Mesenchymal stem cell (in vitro differentiated cells and primary cell): ENCODE data around the gene HPD.

Experiments used
- DNase-seq: peaks from one replicate; pipeline ENCODE4 v3.0.0-alpha.2; 2013
- H2AFZ ChIP-seq: one replicate; pipeline ENCODE4 v1.6.1; 2013; ENCODE audit warnings: low read depth, mild to moderate bottlenecking, control low read depth, inconsistent platforms, low read length, moderate library complexity
- H2AK5ac ChIP-seq: 2 replicates; pipeline ENCODE4 v1.6.1; 2013; ENCODE audit warnings: low read length, moderate library complexity, mild to moderate bottlenecking, inconsistent platforms; ENCODE audit not compliant: severe bottlenecking
- H2BK120ac ChIP-seq: one replicate; pipeline ENCODE4 v1.6.1; 2013; ENCODE audit warnings: low read depth, mild to moderate bottlenecking, inconsistent platforms, low read length, moderate library complexity
- H2BK12ac ChIP-seq, 2 experiments: one replicate each; pipeline ENCODE4 v1.6.1; 2013; ENCODE audit warnings: inconsistent platforms in 2 of 2, low read length in 2 of 2, mild to moderate bottlenecking in 2 of 2, moderate library complexity in 2 of 2, control low read depth in 1 of 2
- H2BK15ac ChIP-seq: one replicate; pipeline ENCODE4 v1.6.1; 2013; ENCODE audit warnings: mild to moderate bottlenecking, low read depth, inconsistent platforms; ENCODE audit not compliant: poor library complexity, severe bottlenecking
- H2BK5ac ChIP-seq: 2 replicates; pipeline ENCODE4 v1.6.1; 2013; ENCODE audit warnings: low read depth, mild to moderate bottlenecking, low read length, control low read depth, inconsistent platforms; ENCODE audit not compliant: poor library complexity, severe bottlenecking
- H3K14ac ChIP-seq, 2 experiments: one replicate each; pipeline ENCODE4 v1.6.1; 2013; ENCODE audit warnings: inconsistent platforms in 2 of 2, low read length in 2 of 2, control low read depth in 1 of 2, mild to moderate bottlenecking in 1 of 2, moderate library complexity in 1 of 2
- H3K18ac ChIP-seq, 2 experiments: one replicate each; pipeline ENCODE4 v1.6.1; 2013; ENCODE audit warnings: inconsistent platforms in 2 of 2, low read length in 2 of 2, control low read depth in 1 of 2, low read depth in 1 of 2, mild to moderate bottlenecking in 1 of 2
- H3K23ac ChIP-seq, 2 experiments: one replicate each; pipeline ENCODE4 v1.6.1; 2013; ENCODE audit warnings: inconsistent platforms in 2 of 2, low read length in 2 of 2, mild to moderate bottlenecking in 2 of 2, moderate library complexity in 2 of 2, control low read depth in 1 of 2
- H3K27ac ChIP-seq: 2 replicates; pipeline ENCODE4 v1.5.1; 2013; ENCODE audit warnings: mild to moderate bottlenecking, moderate library complexity, low read length, control low read depth, inconsistent platforms; ENCODE audit not compliant: poor library complexity, severe bottlenecking
- H3K27me3 ChIP-seq, 2 experiments: 2 replicates each; pipeline versions ENCODE4 v1.6.1 to v1.7.0; 2013; ENCODE audit warnings: low read length in 2 of 2, mild to moderate bottlenecking in 2 of 2, moderate library complexity in 2 of 2, control low read depth in 1 of 2, inconsistent platforms in 1 of 2; ENCODE audit not compliant: control insufficient read depth in 1 of 2, insufficient read depth in 1 of 2
- H3K36me3 ChIP-seq, 2 experiments: 2 replicates each; pipeline versions ENCODE4 v1.6.1 to v1.7.0; 2013; ENCODE audit warnings: low read length in 2 of 2, control low read depth in 1 of 2, inconsistent platforms in 1 of 2, low read depth in 1 of 2, mild to moderate bottlenecking in 1 of 2; ENCODE audit not compliant: insufficient read depth in 2 of 2, control insufficient read depth in 1 of 2
- H3K4ac ChIP-seq, 2 experiments: one replicate each; pipeline ENCODE4 v1.6.1; 2013; ENCODE audit warnings: inconsistent platforms in 2 of 2, low read length in 2 of 2, mild to moderate bottlenecking in 2 of 2, moderate library complexity in 2 of 2, control low read depth in 1 of 2, low read depth in 1 of 2
- H3K4me1 ChIP-seq: 2 replicates; pipeline ENCODE4 v1.6.1; 2013; ENCODE audit warnings: low read depth, low read length, control low read depth; ENCODE audit not compliant: control insufficient read depth, insufficient read depth
- H3K4me2 ChIP-seq: 2 replicates; pipeline ENCODE4 v1.6.1; 2013; ENCODE audit warnings: low read length, mild to moderate bottlenecking, inconsistent platforms; ENCODE audit not compliant: poor library complexity, severe bottlenecking
- H3K4me3 ChIP-seq, 2 experiments: 2 replicates each; pipeline versions ENCODE4 v1.5.1 to v1.7.0; 2013; ENCODE audit warnings: low read length in 2 of 2, mild to moderate bottlenecking in 2 of 2, control low read depth in 1 of 2, low read depth in 1 of 2; ENCODE audit not compliant: insufficient read depth in 1 of 2
- H3K79me1 ChIP-seq: replicated peaks from 2 replicates; pipeline ENCODE4 v1.6.1; 2013; ENCODE audit warnings: mild to moderate bottlenecking, control low read depth, low read length, inconsistent platforms; ENCODE audit not compliant: poor library complexity, severe bottlenecking
- H3K9ac ChIP-seq: 2 replicates; pipeline ENCODE4 v1.7.0; 2013; ENCODE audit warnings: mild to moderate bottlenecking, low read length, moderate library complexity
- H3K9me3 ChIP-seq: 2 replicates; pipeline ENCODE4 v1.7.0; 2013; ENCODE audit warnings: mild to moderate bottlenecking, low read length; ENCODE audit not compliant: control insufficient read depth
- H4K8ac ChIP-seq: one replicate; pipeline ENCODE4 v1.6.1; 2013; ENCODE audit warnings: inconsistent platforms, mild to moderate bottlenecking, low read length, moderate library complexity
- H4K91ac ChIP-seq: one replicate; pipeline ENCODE4 v1.6.1; 2013; ENCODE audit warnings: mild to moderate bottlenecking, low read length, inconsistent platforms
- WGBS: methylation state at CpG from one replicate; pipeline ENCODE4 v1.1.7; 2013; ENCODE audit warnings: mixed read lengths; 5-methylcytosine and 5-hydroxymethylcytosine counted together

Gene HPD

DNA sequence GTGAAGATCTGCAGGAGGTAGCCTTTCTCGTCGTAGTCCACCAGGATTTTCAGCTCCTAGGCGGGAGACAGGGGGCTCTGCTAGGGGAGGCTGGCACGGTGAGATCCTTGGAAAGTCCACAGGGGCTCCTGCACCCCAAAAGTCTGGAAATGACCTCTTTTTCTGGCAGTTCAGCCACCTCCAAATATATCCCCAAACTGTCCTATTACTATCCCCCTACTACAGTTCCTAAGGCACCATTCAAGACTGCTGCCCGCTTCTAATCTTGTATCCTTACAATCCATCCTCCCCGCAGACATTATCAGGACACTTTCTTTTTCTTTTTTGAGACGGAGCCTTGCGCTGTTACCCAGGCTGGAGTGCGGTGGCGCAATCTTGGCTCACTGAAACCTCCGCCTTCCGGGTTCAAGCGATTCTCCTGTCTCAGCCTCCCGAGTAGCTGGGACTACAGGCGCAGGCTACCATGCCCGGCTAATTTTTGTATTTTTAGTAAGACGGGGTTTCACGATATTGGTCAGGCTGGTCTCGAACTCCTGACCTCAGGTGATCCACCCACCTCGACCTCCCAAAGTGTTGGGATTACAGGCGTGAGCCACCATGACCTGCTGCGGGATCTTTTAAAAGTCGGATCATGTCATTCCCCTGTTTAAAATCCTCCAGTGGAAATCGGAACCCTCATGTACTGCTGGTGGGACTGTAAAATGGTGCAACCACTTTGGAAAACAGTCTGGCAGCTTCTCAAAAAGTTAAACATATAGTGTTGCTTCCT lies 18.5 kb downstream of the HPD start:
- Histone ChIP-seq H2BK12ac (peak overlapping the region in 1 of 2 experiments; percentile 45), H3K4ac (peak overlapping the region in 1 of 2 experiments; percentile 77), H3K18ac (peak overlapping the region; percentile 26 to 75), H2BK120ac (no peak overlapping the region), H3K4me1 (peaks cover 2% of the 10 kb centered on the region), H2BK15ac (peak overlapping the region; percentile 83), H3K27ac (no peak overlapping the region), H2AFZ (peak overlapping the region; percentile 66), H3K14ac (peak overlapping the region in 1 of 2 experiments; percentile 85), H3K9ac (peak overlapping the region; percentile 77), H4K91ac (no peak overlapping the region), H3K27me3 (no peaks in the 10 kb centered on the region), H4K8ac (peak overlapping the region; percentile 94), H3K4me3 (peak overlapping the region; percentile 60 to 86), H2BK5ac (no peak overlapping the region), H3K23ac (peak overlapping the region in 1 of 2 experiments; percentile 42), H3K9me3 (no peaks in the 10 kb centered on the region), H3K79me1 (no peaks in the 10 kb centered on the region), H3K36me3 (no peaks in the 10 kb centered on the region), H3K4me2 (peak overlapping the region; percentile 90), H2AK5ac (no peak overlapping the region)
- WGBS, result 77% methylated on average over 24 of the region's 24 CpGs
- no peak for DNase-seq

DNA sequence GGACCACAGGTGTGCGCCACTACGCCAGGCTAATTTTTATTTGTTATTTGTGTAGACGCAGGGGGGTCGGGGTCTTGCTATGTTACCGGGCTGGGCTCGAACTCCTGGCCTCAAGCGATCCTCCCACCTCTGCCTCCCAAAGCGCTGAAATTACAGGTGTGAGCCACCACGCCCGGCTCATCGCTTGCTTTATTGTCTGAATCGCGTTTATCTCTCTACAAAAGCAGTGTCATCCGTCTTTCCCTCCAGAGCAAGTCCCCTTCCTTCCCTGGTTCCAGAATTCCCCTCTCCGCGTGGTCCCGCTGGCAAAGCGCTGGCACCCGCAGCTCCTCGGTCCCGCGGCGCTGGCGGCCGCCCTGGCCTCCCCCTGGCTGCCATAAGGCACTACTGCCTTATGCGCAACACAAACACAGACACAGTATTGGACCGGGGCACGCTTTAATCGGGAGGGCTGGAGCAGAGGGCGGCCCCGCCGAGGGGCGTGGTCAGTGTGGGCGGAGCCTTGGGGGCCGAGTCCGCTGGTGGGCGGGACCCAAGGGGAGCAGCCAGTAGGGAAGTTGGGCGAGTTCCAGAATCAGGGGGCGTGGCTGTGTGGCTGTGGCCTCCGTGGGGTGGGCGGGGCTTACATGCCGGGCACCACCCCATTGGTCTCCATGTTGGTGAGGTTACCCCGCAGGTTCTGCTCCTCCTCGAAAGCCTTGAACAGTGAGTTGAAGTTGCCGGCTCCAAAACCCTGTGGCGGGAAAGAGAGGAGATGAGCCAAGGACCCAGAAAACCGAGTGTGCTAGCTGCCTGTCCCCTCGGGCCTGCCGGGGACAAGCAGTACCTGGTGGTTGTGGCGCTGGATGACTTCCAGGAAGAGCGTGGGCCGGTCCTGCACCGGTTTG lies 19.3 kb downstream of the HPD start:
- H3K14ac ChIP-seq, result peak overlapping the region in 1 of 2 experiments; percentile 85
- H3K36me3 ChIP-seq, result no peaks in the 10 kb centered on the region
- H3K27ac ChIP-seq, result no peak overlapping the region
- peak; percentile 97 for DNase-seq
- H4K8ac ChIP-seq, result peak overlapping the region; percentile 94
- no peaks in the 10 kb centered on the region for H3K27me3 ChIP-seq
- no peaks in the 10 kb centered on the region for H3K9me3 ChIP-seq
- peak overlapping the region; percentile 95 for H2AFZ ChIP-seq
- no peak overlapping the region for H4K91ac ChIP-seq
- H3K4ac ChIP-seq, result peak overlapping the region in 1 of 2 experiments; percentile 77
- H2BK12ac ChIP-seq, result peak overlapping the region in 1 of 2 experiments; percentile 67
- H3K9ac ChIP-seq, result peak overlapping the region; percentile 86
- H3K18ac ChIP-seq, result peak overlapping the region; percentile 26 to 75
- H3K4me1 ChIP-seq, result peaks cover 2% of the 10 kb centered on the region
- H3K4me3 ChIP-seq, result peak overlapping the region; percentile 60 to 86
- no peak overlapping the region for H2AK5ac ChIP-seq
- peak overlapping the region; percentile 93 for H3K4me2 ChIP-seq
- no peaks in the 10 kb centered on the region for H3K79me1 ChIP-seq
- H2BK5ac ChIP-seq, result no peak overlapping the region
- peak overlapping the region; percentile 83 for H2BK15ac ChIP-seq
- H3K23ac ChIP-seq, result peak overlapping the region in 1 of 2 experiments; percentile 42
- 12% methylated on average over 51 of the region's 53 CpGs for WGBS
- H2BK120ac ChIP-seq, result no peak overlapping the region

DNA sequence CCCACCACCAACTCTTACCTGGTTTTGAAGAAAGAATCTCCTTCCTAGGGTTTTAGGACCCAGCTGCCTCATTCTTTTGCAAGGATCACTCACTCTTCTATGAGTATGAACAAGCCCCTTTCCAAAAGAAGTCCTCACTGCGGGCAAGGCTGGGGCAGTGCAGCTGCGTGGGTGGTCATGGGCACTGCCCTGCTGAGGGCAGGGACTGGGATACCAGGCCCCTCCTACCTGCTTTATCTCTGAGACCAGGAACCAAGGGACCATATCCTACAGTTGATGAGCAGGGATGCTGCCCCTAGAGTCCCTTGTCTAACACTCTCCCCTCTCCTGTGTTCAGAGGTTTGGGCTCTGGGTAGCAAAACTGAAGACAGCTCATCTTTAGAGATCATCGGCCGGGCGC lies 20.5 kb downstream of the HPD start:
- no peaks in the 10 kb centered on the region for H3K79me1 ChIP-seq
- H2BK5ac ChIP-seq, result no peak overlapping the region
- H2BK15ac ChIP-seq, result no peak overlapping the region
- H2BK12ac ChIP-seq, result no peak overlapping the region
- H2BK120ac ChIP-seq, result no peak overlapping the region
- H3K27ac ChIP-seq, result no peak overlapping the region
- H3K18ac ChIP-seq, result no peak overlapping the region
- no peak overlapping the region for H2AK5ac ChIP-seq
- H3K4ac ChIP-seq, result no peak overlapping the region
- H4K8ac ChIP-seq, result no peak overlapping the region
- H3K27me3 ChIP-seq, result no peaks in the 10 kb centered on the region
- H3K4me2 ChIP-seq, result no peak overlapping the region
- H3K23ac ChIP-seq, result no peak overlapping the region
- H3K9ac ChIP-seq, result no peak overlapping the region
- no peak overlapping the region for H2AFZ ChIP-seq
- H3K36me3 ChIP-seq, result no peaks in the 10 kb centered on the region
- WGBS, result 100% methylated on average over 5 of the region's 5 CpGs
- no peaks in the 10 kb centered on the region for H3K9me3 ChIP-seq
- no peak for DNase-seq
- no peak overlapping the region for H3K14ac ChIP-seq
- no peak overlapping the region for H3K4me3 ChIP-seq
- peaks cover 2% of the 10 kb centered on the region for H3K4me1 ChIP-seq
- no peak overlapping the region for H4K91ac ChIP-seq

DNA sequence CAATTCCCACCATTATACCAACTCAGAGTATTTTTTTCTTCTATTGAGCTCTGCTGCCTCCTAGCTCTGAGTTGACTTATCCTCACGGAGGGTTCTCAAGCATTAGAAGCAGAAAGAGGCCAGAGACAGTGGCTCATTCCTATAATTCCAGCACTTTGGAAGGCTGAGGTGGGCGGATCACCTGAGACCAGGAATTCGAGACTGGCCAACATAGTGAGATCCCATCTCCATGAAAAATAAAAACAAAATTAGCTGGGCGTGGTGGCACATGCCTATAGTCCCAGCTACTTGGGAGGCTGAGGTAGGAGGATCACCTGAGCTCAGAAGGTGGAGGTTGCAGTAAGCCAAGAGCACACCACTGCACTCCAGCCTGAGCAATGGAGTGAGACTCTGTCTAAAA lies 21.0 kb downstream of the HPD start:
- no peak overlapping the region for H3K4ac ChIP-seq
- H3K4me3 ChIP-seq, result no peak overlapping the region
- no peak overlapping the region for H2BK12ac ChIP-seq
- no peaks in the 10 kb centered on the region for H3K9me3 ChIP-seq
- H3K23ac ChIP-seq, result no peak overlapping the region
- no peak overlapping the region for H2AFZ ChIP-seq
- H2BK5ac ChIP-seq, result no peak overlapping the region
- no peak overlapping the region for H4K8ac ChIP-seq
- peaks cover 2% of the 10 kb centered on the region for H3K4me1 ChIP-seq
- no peak overlapping the region for H3K4me2 ChIP-seq
- no peak overlapping the region for H2BK120ac ChIP-seq
- no peak overlapping the region for H3K18ac ChIP-seq
- no peak overlapping the region for H3K9ac ChIP-seq
- no peak overlapping the region for H3K27ac ChIP-seq
- no peaks in the 10 kb centered on the region for H3K36me3 ChIP-seq
- no peak overlapping the region for H4K91ac ChIP-seq
- H3K14ac ChIP-seq, result no peak overlapping the region
- no peak overlapping the region for H2BK15ac ChIP-seq
- no peak overlapping the region for H2AK5ac ChIP-seq
- no peaks in the 10 kb centered on the region for H3K79me1 ChIP-seq
- 81% methylated on average over 4 of the region's 4 CpGs for WGBS
- no peaks in the 10 kb centered on the region for H3K27me3 ChIP-seq
- DNase-seq, result no peak
